Tibial artery (tissue), 4 donors: ENCODE results near the gene OR2AK2.

ENCODE experiments used
- DNase-seq, 2 donors: peaks; one replicate each; pipeline ENCODE4 v3.0.0-alpha.2; 2019
- H3K27ac ChIP-seq, 2 donors: fragments of 200-600 bp; sonication (generic) in 1 of 2; 1 replicate in 1 of 2; 2 replicates in 1 of 2; pipeline ENCODE4 v1.5.1; 2018 to 2019; ENCODE audit warnings: mild to moderate bottlenecking in 1 of 2
- H3K27me3 ChIP-seq, 2 donors: fragments of 200-600 bp; sonication (generic) in 1 of 2; one replicate each; pipeline versions ENCODE4 v1.5.1 to v1.6.0; 2016 to 2019
- H3K36me3 ChIP-seq, 3 donors: fragments of 200-600 bp; sonication (generic) in 2 of 3; one replicate each; pipeline ENCODE4 v1.5.1; 2016 to 2019; ENCODE audit warnings: mild to moderate bottlenecking in 2 of 3
- H3K4me1 ChIP-seq, 4 donors: fragments of 200-600 bp; sonication (generic) in 2 of 4; 1 replicate in 3 of 4; 2 replicates in 1 of 4; pipeline ENCODE4 v1.5.1; 2016 to 2019
- H3K4me3 ChIP-seq, 2 donors: fragments of 200-600 bp; sonication (generic) in 1 of 2; 1 replicate in 1 of 2; 2 replicates in 1 of 2; pipeline ENCODE4 v1.5.1; 2018 to 2019; ENCODE audit warnings: mild to moderate bottlenecking in 2 of 2
- H3K9me3 ChIP-seq, 3 donors: fragments of 200-600 bp; sonication (generic) in 1 of 3; one replicate each; pipeline ENCODE4 v1.5.1; 2016 to 2019
- CTCF ChIP-seq, 2 experiments: fragments of 200-600 bp in 1 of 2; fragments of 450-650 bp in 1 of 2; IDR thresholded peaks; one replicate each; pipeline ENCODE4 v1.5.1; 2017 to 2019; ENCODE audit warnings: antibody characterized with exemption in 2 of 2, mild to moderate bottlenecking in 1 of 2, moderate library complexity in 1 of 2
- intact Hi-C: fragments of 100-400 bp; cut with DNase I; formaldehyde crosslinking; loops from one replicate; pipeline ENCODE4 v1.15.0; 2023; ENCODE audit warnings: low total_unique reads

The OR2AK2 gene

GRCh38 chr1:248000169-248000568 is 35.1 kb downstream of the OR2AK2 start:
- no peaks in the 10 kb centered on the region for H3K4me1 ChIP-seq
- no peaks in the 10 kb centered on the region for H3K27me3 ChIP-seq
- TF ChIP-seq CTCF (IDR thresholded peaks at IDR 0.05) = no peak
- no peak overlapping the region for H3K4me3 ChIP-seq
- no peak overlapping the region for H3K27ac ChIP-seq
- DNase-seq = no peak
- intact Hi-C loops = no loop called here
- H3K9me3 ChIP-seq = no peaks in the 10 kb centered on the region
- no peaks in the 10 kb centered on the region for H3K36me3 ChIP-seq

GRCh38 chr1:248007778-248008177 is 42.7 kb downstream of the OR2AK2 start:
- Histone ChIP-seq H3K9me3 (peaks cover 0 to 12% (median 2%) of the 10 kb centered on the region in 3 donors), H3K4me1 (no peaks in the 10 kb centered on the region), H3K27ac (no peak overlapping the region), H3K4me3 (no peak overlapping the region), H3K27me3 (no peaks in the 10 kb centered on the region), H3K36me3 (no peaks in the 10 kb centered on the region)
- DNase-seq = no peak
- TF ChIP-seq CTCF (IDR thresholded peaks at IDR 0.05) = no peak
- intact Hi-C loops = no loop called here

- Histone ChIP-seq H3K36me3 (no peaks in the 10 kb centered on the region), H3K9me3 (peaks cover 0 to 12% (median 2%) of the 10 kb centered on the region in 3 donors), H3K27me3 (no peaks in the 10 kb centered on the region), H3K27ac (no peak overlapping the region), H3K4me1 (no peaks in the 10 kb centered on the region), H3K4me3 (no peak overlapping the region)
- no peak for DNase-seq
- no peak for TF ChIP-seq CTCF (IDR thresholded peaks at IDR 0.05)
- intact Hi-C loops = no loop called here
Observed at GRCh38 chr1:248009681-248010080, 44.6 kb downstream of the OR2AK2 start.

- intact Hi-C loops = no loop called here
- Histone ChIP-seq H3K4me3 (no peak within 1 kb of the TSS), H3K4me1 (no peaks in the 10 kb centered on the region), H3K9me3 (peaks cover 0 to 12% (median 2%) of the 10 kb centered on the region in 3 donors), H3K27me3 (no peaks in the 10 kb centered on the region), H3K27ac (no peak within 1 kb of the TSS), H3K36me3 (no peaks in the 10 kb centered on the region)
- no peak for TF ChIP-seq CTCF (IDR thresholded peaks at IDR 0.05)
- DNase-seq = no peak
Observed at GRCh38 chr1:248013229-248013710, 48.2 kb downstream of the OR2AK2 start, which contains the start of gene OR2L5. Gene OR2L5, plus strand, starts transcription at chr1:248013660. Its CDS starts 8,288 bp downstream, at chr1:248021948.

GRCh38 chr1:248015803-248016202 is 50.8 kb downstream of the OR2AK2 start:
- no peak for DNase-seq
- intact Hi-C loops = no loop called here
- no peak overlapping the region for H3K27ac ChIP-seq
- no peaks in the 10 kb centered on the region for H3K27me3 ChIP-seq
- H3K9me3 ChIP-seq = peaks cover 0 to 5% (median 2%) of the 10 kb centered on the region in 3 donors
- no peak for TF ChIP-seq CTCF (IDR thresholded peaks at IDR 0.05)
- H3K36me3 ChIP-seq = no peaks in the 10 kb centered on the region
- no peak overlapping the region for H3K4me3 ChIP-seq
- no peaks in the 10 kb centered on the region for H3K4me1 ChIP-seq
